HEK293T (cell line): Measurements from ENCODE around the gene ZSCAN22.
A peak's percentile ranks its signal among the peaks of the same experiment; 100 is the strongest.

ENCODE experiments used
- CTCF ChIA-PET: fragments of 350-600 bp; formaldehyde crosslinking; extraction: SDS; loops from one replicate; lab custom pipeline; 2021; ENCODE audit warnings: antibody characterized with exemption, inconsistent platforms; lab: Yijun Ruan, JAX
- POLR2A ChIA-PET: fragments of 350-600 bp; formaldehyde crosslinking; extraction: SDS; loops from one replicate; lab custom pipeline; 2020; ENCODE audit warnings: antibody characterized with exemption, inconsistent platforms; lab: Yijun Ruan, JAX
- DNase-seq: peaks from one replicate; pipeline ENCODE4 v3.0.0; 2012; ENCODE audit warnings: mixed read lengths; ENCODE audit errors: extremely low spot score
- ARNT ChIP-seq: fragments of 450-650 bp; IDR thresholded peaks from 2 replicates; pipeline ENCODE4 v1.6.1; 2017; ENCODE audit warnings: mild to moderate bottlenecking
- BHLHE40 ChIP-seq: fragments of 450-650 bp; IDR thresholded peaks from 2 replicates; pipeline ENCODE4 v1.6.1; 2016; ENCODE audit warnings: mild to moderate bottlenecking, moderate library complexity, borderline replicate concordance
- CTBP1 ChIP-seq: fragments of 450-650 bp; IDR thresholded peaks from 2 replicates; pipeline ENCODE4 v1.6.1; 2016; ENCODE audit warnings: borderline replicate concordance
- ELF4 ChIP-seq: fragments of 450-650 bp; IDR thresholded peaks from 2 replicates; pipeline ENCODE4 v1.6.1; 2017; ENCODE audit warnings: antibody characterized with exemption
- FOXA1 ChIP-seq: fragments of 450-650 bp; IDR thresholded peaks from 2 replicates; pipeline ENCODE4 v1.6.1; 2016; ENCODE audit warnings: mild to moderate bottlenecking
- FOXK2 ChIP-seq: fragments of 450-650 bp; IDR thresholded peaks from 2 replicates; pipeline ENCODE4 v1.6.1; 2016; ENCODE audit warnings: mild to moderate bottlenecking
- FOXM1 ChIP-seq: fragments of 450-650 bp; IDR thresholded peaks from 2 replicates; pipeline ENCODE4 v1.6.1; 2017; ENCODE audit warnings: mild to moderate bottlenecking, borderline replicate concordance
- HDGF ChIP-seq: fragments of 450-650 bp; IDR thresholded peaks from 2 replicates; pipeline ENCODE4 v1.6.1; 2017; ENCODE audit warnings: antibody characterized with exemption, borderline replicate concordance
- L3MBTL2 ChIP-seq: fragments of 450-650 bp; conservative IDR thresholded peaks from 2 replicates; pipeline ENCODE4 v1.6.1; 2016; ENCODE audit warnings: mild to moderate bottlenecking
- LEF1 ChIP-seq: fragments of 450-650 bp; IDR thresholded peaks from 2 replicates; pipeline ENCODE4 v1.6.1; 2017; ENCODE audit warnings: mild to moderate bottlenecking, borderline replicate concordance
- NFRKB ChIP-seq: fragments of 450-650 bp; IDR thresholded peaks from 2 replicates; pipeline ENCODE4 v1.6.1; 2016; ENCODE audit warnings: mild to moderate bottlenecking, moderate library complexity
- PKNOX1 ChIP-seq: fragments of 450-650 bp; IDR thresholded peaks from 2 replicates; pipeline ENCODE4 v1.6.1; 2016
- SP1 ChIP-seq: fragments of 450-650 bp; IDR thresholded peaks from 2 replicates; pipeline ENCODE4 v1.6.1; 2017
- SUZ12 ChIP-seq: fragments of 450-650 bp; IDR thresholded peaks from 2 replicates; pipeline ENCODE4 v1.6.1; 2016; ENCODE audit warnings: mild to moderate bottlenecking
- TARDBP ChIP-seq: fragments of 450-650 bp; IDR thresholded peaks from 2 replicates; pipeline ENCODE4 v1.6.1; 2016
- ZNF384 ChIP-seq: fragments of 450-650 bp; IDR thresholded peaks from 2 replicates; pipeline ENCODE4 v1.6.1; 2016

ZSCAN22 gene

DNA sequence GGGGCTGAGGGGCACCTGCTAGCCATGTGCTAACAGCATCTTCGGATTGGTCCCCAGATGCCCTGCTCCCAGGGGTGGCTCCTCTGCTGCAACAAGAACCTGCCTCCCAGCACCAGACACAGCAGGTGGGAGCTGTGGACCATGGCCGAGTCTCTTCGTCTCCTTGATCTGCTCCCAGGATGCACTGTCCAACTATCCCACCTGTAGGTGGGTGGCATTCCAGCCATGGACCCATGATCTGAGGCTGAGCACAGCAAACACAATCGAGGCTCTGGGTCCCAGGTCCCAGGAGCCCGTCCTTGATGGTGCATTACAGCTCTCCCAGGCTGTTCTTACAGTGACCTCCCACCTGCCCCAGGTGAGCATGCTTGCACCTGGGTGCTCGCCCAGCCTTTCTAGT lies 52.5 kb downstream of the ZSCAN22 start:
- ChIA-PET POLR2A (interaction anchor here (1.2 to 1.8 kb wide), 5 partner anchors 9 to 180 kb away, joined by 3 to 29 read pairs (median 5); partner anchors contain the start of gene ZNF497), CTCF (no interaction called here)
- TF ChIP-seq NFRKB (no peak), ELF4 (no peak), ZNF384 (no peak), FOXM1 (no peak), LEF1 (no peak), FOXK2 (no peak), PKNOX1 (no peak), SP1 (no peak), TARDBP (no peak), HDGF (no peak)
- DNase-seq, result no peak

DNA sequence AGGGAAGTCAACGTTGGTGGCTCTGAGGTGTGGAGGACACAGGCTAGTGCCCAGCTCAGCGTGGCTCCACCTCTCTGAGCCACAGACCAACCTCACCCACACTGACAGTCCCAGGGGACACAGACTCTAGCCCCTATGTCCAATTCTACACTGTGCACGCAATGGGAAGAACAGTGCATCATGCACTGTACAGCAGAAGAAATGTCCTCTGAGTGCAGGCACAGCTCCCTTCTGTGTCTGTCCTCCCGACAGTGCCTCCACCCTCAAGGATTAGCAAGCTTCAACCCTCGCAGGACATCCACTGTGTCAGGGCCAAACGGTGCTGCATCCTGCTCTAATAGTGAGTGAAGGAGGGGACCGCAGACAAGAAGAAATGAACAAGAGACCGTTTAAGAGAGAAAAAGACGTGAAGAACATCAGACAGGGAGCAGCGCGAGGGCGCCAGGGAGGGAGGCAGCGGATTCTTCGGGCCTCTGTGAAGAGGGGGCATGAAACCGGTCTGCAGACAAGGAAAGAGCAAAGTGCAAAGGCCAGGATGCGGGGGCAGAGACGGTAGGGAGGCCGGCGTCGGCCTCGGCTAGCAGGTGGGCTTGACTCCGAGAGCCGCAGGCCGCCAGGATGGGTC lies 53.4 kb downstream of the ZSCAN22 start:
- CTCF ChIA-PET, result no interaction called here
- TF ChIP-seq HDGF (no peak), FOXM1 (no peak), ARNT (no peak), SP1 (no peak), BHLHE40 (no peak), LEF1 (no peak), ZNF384 (no peak), L3MBTL2 (no peak; the same call in 1 of the 2 replicates), TARDBP (no peak), PKNOX1 (no peak), FOXK2 (no peak), NFRKB (no peak), CTBP1 (no peak)
- POLR2A ChIA-PET, result interaction anchor here (0.6 to 1.8 kb wide), 8 partner anchors 10 to 181 kb away, joined by 3 to 29 read pairs (median 4); partner anchors contain the start of genes ZNF497 and ZNF584
- no peak for DNase-seq

- DNase-seq, result peak; percentile 93
- ChIA-PET POLR2A (interaction anchor here (0.9 to 1.8 kb wide), 6 partner anchors 16 to 195 kb away, joined by 3 to 29 read pairs (median 4); partner anchors contain the start of gene ZNF497), CTCF (no interaction called here)
- TF ChIP-seq LEF1 (no peak; the same call in 1 of the 2 replicates), SUZ12 (no peak), L3MBTL2 (peak; percentile 88), TARDBP (no peak), ZNF384 (no peak), FOXA1 (no peak), ARNT (no peak), ELF4 (peak; percentile 93), BHLHE40 (no peak), FOXM1 (no peak; the same call in 1 of the 2 replicates), FOXK2 (no peak), HDGF (no peak), PKNOX1 (peak; percentile 99), SP1 (no peak), NFRKB (no peak), CTBP1 (peak; percentile 89)
Observed at GRCh38 chr19:58380662-58381459, 54.1 kb downstream of the ZSCAN22 start, which contains the start of gene ZNF837. Gene ZNF837, minus strand, starts transcription at chr19:58381030. Its CDS starts 11,698 bp downstream, at chr19:58369332.

GRCh38 chr19:58381460-58382212 lies 54.8 kb downstream of the ZSCAN22 start:
- CTCF ChIA-PET, result interaction anchor here (0.6 kb wide), 1 partner anchor 1134 kb away, joined by 3 read pairs; no protein-coding TSS in a partner anchor
- TF ChIP-seq SP1, result no peak
- TF ChIP-seq CTBP1, result no peak
- no peak for TF ChIP-seq FOXA1
- no peak for TF ChIP-seq FOXK2
- no peak for TF ChIP-seq HDGF
- TF ChIP-seq FOXM1, result no peak
- no peak for TF ChIP-seq ARNT
- no peak for TF ChIP-seq BHLHE40
- no peak for TF ChIP-seq NFRKB
- TF ChIP-seq L3MBTL2, result no peak
- TF ChIP-seq TARDBP, result no peak
- TF ChIP-seq LEF1, result no peak
- DNase-seq, result no peak
- POLR2A ChIA-PET, result interaction anchor here (0.9 to 1.7 kb wide), 4 partner anchors 16 to 194 kb away, joined by 3 to 8 read pairs (median 3); partner anchors contain the start of gene ZNF497
